Fibroblast of upper back skin (primary cell): ENCODE results near the gene PBRM1.

ENCODE experiments used
- DNase-seq: peaks from one replicate; pipeline ENCODE4 v3.0.0-alpha.2; 2013

The PBRM1 gene

GRCh38 chr3:52504977-52505376 is 180.7 kb downstream of the PBRM1 start:
- no peak for DNase-seq

GRCh38 chr3:52503788-52504424 is 181.8 kb downstream of the PBRM1 start:
- DNase-seq: no peak

GRCh38 chr3:52502808-52503350 is 182.8 kb downstream of the PBRM1 start:
- DNase-seq: no peak

GRCh38 chr3:52502001-52502400 is 183.7 kb downstream of the PBRM1 start:
- DNase-seq: no peak

- DNase-seq: no peak
Observed at GRCh38 chr3:52501046-52501445, 184.7 kb downstream of the PBRM1 start.

- peak; percentile 67 for DNase-seq
Observed at GRCh38 chr3:52498137-52499054, 187.3 kb downstream of the PBRM1 start.

- DNase-seq: peak; percentile 6
Observed at GRCh38 chr3:52495777-52496602, 189.7 kb downstream of the PBRM1 start.
